IgD-negative memory B cell (primary cell): Measurements from ENCODE around the gene ATP1B4. TPM values are rescaled to one million over a fixed set of nuclear protein-coding genes. Genes with fewer than 3 reads are reported as not detected.

Source experiments
- H3K27ac Mint-ChIP-seq, 3 donors: one replicate each; pipeline ENCODE4 v1.8.0; 2020 to 2022; ENCODE audit warnings: mild to moderate bottlenecking in 3 of 3, mixed read lengths in 3 of 3, moderate library complexity in 1 of 3
- H3K27me3 Mint-ChIP-seq: one replicate; pipeline ENCODE4 v1.8.0; 2021; ENCODE audit warnings: mixed read lengths
- H3K36me3 Mint-ChIP-seq: one replicate; pipeline ENCODE4 v1.8.0; 2020; ENCODE audit warnings: mild to moderate bottlenecking, mixed read lengths
- H3K4me1 Mint-ChIP-seq, 3 donors: one replicate each; pipeline ENCODE4 v1.8.0; 2020 to 2022; ENCODE audit warnings: mixed read lengths in 3 of 3, mild to moderate bottlenecking in 1 of 3
- H3K4me3 Mint-ChIP-seq, 4 donors: one replicate each; pipeline ENCODE4 v1.8.0; 2020 to 2022; ENCODE audit warnings: mild to moderate bottlenecking in 4 of 4, mixed read lengths in 4 of 4, moderate library complexity in 3 of 4
- H3K9me3 Mint-ChIP-seq, 3 donors: one replicate each; pipeline ENCODE4 v1.8.0; 2020 to 2021; ENCODE audit warnings: mixed read lengths in 3 of 3, mild to moderate bottlenecking in 1 of 3
- polyA plus RNA-seq: library from polyadenylated mRNA; unstranded; fragments of 300-500 nt; fragmentation: Illumina TruSeq; gene quantifications from one replicate; pipeline ENCODE4 v1.2.3, GENCODE V29; 2021

ATP1B4 gene
- polyA plus RNA-seq, 1 donor from 2014 or later = not detected

DNA sequence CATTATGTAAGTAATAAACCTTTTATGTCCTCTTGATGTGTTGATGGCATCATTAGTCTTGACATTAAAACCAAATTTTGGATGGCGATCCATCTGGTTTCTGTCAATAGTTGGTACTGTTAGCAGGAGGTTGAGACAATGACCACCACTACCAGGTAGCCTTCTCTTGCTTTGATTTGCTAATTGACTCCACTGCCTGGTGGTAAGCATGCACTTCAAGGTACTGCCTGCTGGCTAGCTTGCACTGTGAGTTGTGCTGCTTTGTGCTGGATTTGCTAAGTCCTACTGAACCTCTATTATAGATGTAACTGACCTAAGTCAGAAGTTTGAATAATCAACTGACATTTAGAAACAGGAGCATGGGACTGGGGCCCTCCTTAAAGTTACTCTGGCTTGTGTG lies 46.3 kb downstream of the ATP1B4 start:
- Mint-ChIP-seq H3K36me3 (no peaks in the 10 kb centered on the region), H3K4me1 (peaks cover 0 to 1% (median 0%) of the 10 kb centered on the region in 3 donors), H3K9me3 (peaks cover 0 to 10% (median 9%) of the 10 kb centered on the region in 3 donors), H3K27ac (no peak overlapping the region), H3K4me3 (no peak overlapping the region), H3K27me3 (peaks cover 4% of the 10 kb centered on the region)

DNA sequence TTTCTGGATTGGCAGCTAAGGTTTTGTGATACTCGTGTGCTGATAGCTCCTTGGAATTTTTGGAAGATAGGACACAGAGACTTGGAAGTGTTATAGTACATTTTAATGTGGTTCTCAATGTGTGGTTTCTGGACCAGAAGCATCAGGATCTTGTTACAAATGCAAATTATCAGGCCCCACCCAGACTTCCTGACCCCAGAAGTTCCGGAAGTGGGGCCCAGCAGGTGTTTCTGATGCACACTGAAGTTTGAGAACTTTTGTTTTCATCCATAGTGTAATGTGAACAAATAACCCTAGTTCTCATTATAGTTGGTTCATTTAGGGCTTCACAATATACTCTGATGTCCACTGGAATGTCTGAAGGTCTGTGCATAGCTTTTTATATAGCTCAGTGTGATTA lies 57.6 kb downstream of the ATP1B4 start:
- Mint-ChIP-seq H3K36me3 (peaks cover 2% of the 10 kb centered on the region), H3K27me3 (peaks cover 2% of the 10 kb centered on the region), H3K27ac (peak overlapping the region; percentile 61 to 83 (median 75)), H3K4me3 (peak overlapping the region; percentile 23 to 86 (median 60)), H3K9me3 (peaks cover 0 to 6% (median 4%) of the 10 kb centered on the region in 3 donors), H3K4me1 (peaks cover 20 to 35% (median 26%) of the 10 kb centered on the region in 3 donors)

DNA sequence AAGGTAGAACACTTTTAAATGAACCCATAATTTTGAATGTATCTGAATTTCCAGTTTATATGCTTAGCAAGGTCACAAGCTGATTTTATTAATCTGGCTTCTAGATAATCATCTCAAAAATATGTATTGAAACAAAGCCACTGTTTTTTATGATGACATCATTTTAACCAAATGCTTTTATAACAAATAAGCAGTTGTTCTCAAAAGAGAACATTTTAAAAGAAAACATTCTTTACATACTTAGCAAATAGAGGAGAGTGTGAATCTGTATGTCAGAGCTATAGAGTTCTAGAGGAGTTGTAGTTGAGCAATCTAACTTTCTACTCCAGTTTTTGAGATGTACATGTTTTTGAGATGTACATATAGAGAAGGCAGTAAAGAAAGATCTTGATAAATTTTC lies 64.7 kb downstream of the ATP1B4 start:
- H3K4me1 Mint-ChIP-seq = peaks cover 11 to 15% (median 13%) of the 10 kb centered on the region in 3 donors
- no peak overlapping the region for H3K27ac Mint-ChIP-seq
- H3K36me3 Mint-ChIP-seq = peaks cover 2% of the 10 kb centered on the region
- peaks cover 0 to under 1% (median 0%) of the 10 kb centered on the region in 3 donors for H3K9me3 Mint-ChIP-seq
- no peak overlapping the region for H3K4me3 Mint-ChIP-seq
- H3K27me3 Mint-ChIP-seq = peaks cover 3% of the 10 kb centered on the region

DNA sequence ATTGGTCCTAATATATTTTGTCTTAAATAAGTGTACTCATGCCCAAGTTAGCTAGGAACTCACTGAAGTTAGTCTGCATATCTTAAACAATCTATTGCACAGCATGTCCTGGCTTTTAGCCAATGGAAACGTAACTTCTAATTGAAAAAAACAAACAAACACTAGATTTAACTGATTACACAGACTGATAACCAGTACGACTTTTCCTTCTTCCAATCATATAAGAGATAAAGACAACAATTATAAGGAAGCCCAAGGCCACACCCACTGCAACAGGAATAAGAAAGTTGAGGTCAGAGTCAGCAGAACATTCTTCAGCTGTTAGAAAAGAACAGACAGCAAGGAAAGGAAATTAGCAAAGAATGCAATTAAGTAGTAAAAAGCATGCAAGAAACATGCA lies 66.4 kb downstream of the ATP1B4 start:
- peaks cover 2% of the 10 kb centered on the region for H3K27me3 Mint-ChIP-seq
- no peak overlapping the region for H3K4me3 Mint-ChIP-seq
- no peak overlapping the region for H3K27ac Mint-ChIP-seq
- peaks cover 2% of the 10 kb centered on the region for H3K36me3 Mint-ChIP-seq
- H3K4me1 Mint-ChIP-seq = peaks cover 9 to 11% (median 10%) of the 10 kb centered on the region in 3 donors
- peaks cover 0 to 1% (median 0%) of the 10 kb centered on the region in 3 donors for H3K9me3 Mint-ChIP-seq

DNA sequence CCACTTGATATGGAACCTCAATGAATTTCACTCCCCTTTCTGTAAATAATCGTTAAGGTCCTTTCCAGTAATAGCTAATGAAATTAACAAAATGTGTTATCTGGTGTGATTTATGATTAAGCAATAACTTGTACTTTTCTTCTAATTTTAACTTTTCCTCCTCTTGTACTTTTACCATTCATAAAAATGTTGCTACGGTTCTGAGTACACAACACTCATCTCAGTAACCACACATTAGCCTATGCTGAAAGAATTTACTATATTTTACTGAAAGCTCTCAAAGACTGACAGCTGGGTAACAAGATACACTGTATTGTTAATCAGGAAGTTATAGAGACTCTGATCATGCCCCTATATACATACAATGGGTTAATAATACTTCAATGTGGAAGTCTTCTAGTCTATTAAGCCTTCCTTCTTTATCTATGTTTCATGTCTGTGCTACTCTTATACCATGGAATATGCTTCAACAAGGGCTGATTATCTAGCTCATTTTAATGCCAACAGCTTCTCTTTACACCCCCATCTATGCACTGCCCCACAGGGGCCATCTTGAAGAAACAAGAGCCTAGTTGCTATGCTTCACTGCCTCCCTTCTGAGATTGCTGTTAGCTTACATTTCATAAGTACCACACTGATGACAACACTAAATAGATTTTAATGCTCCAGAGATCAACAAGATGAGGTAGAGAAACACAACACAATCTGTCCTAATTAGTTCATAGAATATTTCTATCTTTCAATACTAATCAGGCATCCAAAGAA lies 68.1 kb downstream of the ATP1B4 start:
- Mint-ChIP-seq H3K4me3 (no peak overlapping the region), H3K27ac (no peak overlapping the region), H3K9me3 (peaks cover 0 to 1% (median 0%) of the 10 kb centered on the region in 3 donors), H3K4me1 (peaks cover 0 to 7% (median 6%) of the 10 kb centered on the region in 3 donors), H3K36me3 (peaks cover 2% of the 10 kb centered on the region), H3K27me3 (peaks cover 2% of the 10 kb centered on the region)

Other genes with a start within 250 kb of the ATP1B4 start
- not detected for gene RHOXF1, start 246.2 kb upstream of the ATP1B4 start, polyA plus RNA-seq
- gene RHOXF2, start 203.5 kb upstream of the ATP1B4 start, polyA plus RNA-seq = not detected
- gene ZBTB33, start 111.3 kb upstream of the ATP1B4 start, polyA plus RNA-seq = 11.5 TPM
- 0.33 TPM for gene TMEM255A, start 50.6 kb upstream of the ATP1B4 start, polyA plus RNA-seq
- gene LAMP2, start 107.2 kb downstream of the ATP1B4 start, polyA plus RNA-seq = 49.0 TPM
- 18.0 TPM for gene CUL4B, start 198.9 kb downstream of the ATP1B4 start, polyA plus RNA-seq
- 72.3 TPM for gene MCTS1, start 242.0 kb downstream of the ATP1B4 start, polyA plus RNA-seq